Endothelial cell of umbilical vein (primary cell): ENCODE data around the gene ERCC4. TPM values are rescaled to one million over a fixed set of nuclear protein-coding genes. Genes with fewer than 3 reads are reported as not detected.

ENCODE experiments used
- BruUV-seq: library from RNA; stranded (reverse); fragments of 400-500 nt; replicated peaks from 2 replicates; lab custom pipeline; 2021; lab: Mats Ljungman, UMichigan
- CTCF ChIA-PET: fragments of 300-600, 350-600 bp; sonication (Branson Sonifier 250); formaldehyde crosslinking; loops from one replicate; lab custom pipeline; 2021; ENCODE audit warnings: antibody characterized with exemption, inconsistent platforms; lab: Charles Lee
- POLR2A ChIA-PET: fragments of 300-600, 350-600 bp; sonication (Branson Sonifier 250); formaldehyde crosslinking; loops from one replicate; lab custom pipeline; 2021; ENCODE audit warnings: antibody characterized with exemption, inconsistent platforms; lab: Charles Lee
- DNase-seq: peaks from one replicate; pipeline ENCODE4 v3.0.0-alpha.2; 2011; ENCODE audit warnings: low read depth, low spot score
- FAIRE-seq: peaks from 2 replicates; lab custom pipeline; 2011; peaks lifted over from hg19 to GRCh38; lab: Jason Lieb, UNC
- H2AFZ ChIP-seq: 2 replicates; pipeline ENCODE4 v1.6.0; 2012; ENCODE audit warnings: low read depth, low read length, control low read depth, inconsistent platforms
- H3K27ac ChIP-seq: 2 replicates; pipeline ENCODE4 v1.5.1; 2011; ENCODE audit warnings: low read depth, mild to moderate bottlenecking, control low read depth, low read length, moderate library complexity; ENCODE audit not compliant: insufficient read depth
- H3K27me3 ChIP-seq, 2 experiments: 2 replicates each; pipeline versions ENCODE4 v1.6.0 to v1.6.1; 2011; ENCODE audit warnings: low read length in 2 of 2, mixed read lengths in 1 of 2; ENCODE audit not compliant: control insufficient read depth in 2 of 2, insufficient read depth in 2 of 2
- H3K36me3 ChIP-seq, 2 experiments: 2 replicates in 1 of 2; 3 replicates in 1 of 2; pipeline ENCODE4 v1.5.1; 2011; ENCODE audit warnings: low read length in 2 of 2, mild to moderate bottlenecking in 1 of 2, moderate library complexity in 1 of 2; ENCODE audit not compliant: control insufficient read depth in 2 of 2, insufficient read depth in 2 of 2; ENCODE audit errors: extremely low read depth in 1 of 2
- H3K4me1 ChIP-seq: 3 replicates; pipeline ENCODE4 v1.5.1; 2011; ENCODE audit warnings: mild to moderate bottlenecking, low read length; ENCODE audit not compliant: control insufficient read depth, insufficient read depth; ENCODE audit errors: extremely low read depth
- H3K4me2 ChIP-seq: 2 replicates; pipeline ENCODE4 v1.6.1; 2011; ENCODE audit warnings: low read length, control low read depth, mixed read lengths; ENCODE audit not compliant: insufficient read depth
- H3K4me3 ChIP-seq, 3 experiments: fragments of 200-600 bp in 1 of 3; sonication (generic), shearing (Covaris generic) in 1 of 3; replicated peaks in 1 of 3; 2 replicates each; pipeline ENCODE4 v1.5.1; 2011 to 2016; ENCODE audit warnings: control low read depth in 3 of 3, low read length in 3 of 3, mild to moderate bottlenecking in 2 of 3, inconsistent platforms in 1 of 3, low read depth in 1 of 3, moderate library complexity in 1 of 3; ENCODE audit not compliant: insufficient read depth in 1 of 3
- H3K79me2 ChIP-seq: 2 replicates; pipeline ENCODE4 v1.6.0; 2012; ENCODE audit warnings: low read length, inconsistent platforms; ENCODE audit not compliant: control insufficient read depth, insufficient read depth
- H3K9ac ChIP-seq: replicated peaks from 2 replicates; pipeline ENCODE3; 2011; ENCODE audit warnings: low read length, control low read depth; ENCODE audit not compliant: insufficient read depth; ENCODE audit errors: extremely low read depth
- H3K9me1 ChIP-seq: replicated peaks from 3 replicates; pipeline ENCODE4 v1.6.0; 2011; ENCODE audit warnings: mild to moderate bottlenecking, low read length; ENCODE audit not compliant: control insufficient read depth, insufficient read depth; ENCODE audit errors: extremely low read depth
- H3K9me3 ChIP-seq: replicated peaks from 2 replicates; pipeline ENCODE4 v1.5.1; 2012; ENCODE audit warnings: low read length, inconsistent platforms; ENCODE audit not compliant: control insufficient read depth, insufficient read depth
- H4K20me1 ChIP-seq: replicated peaks from 2 replicates; pipeline ENCODE3; 2011; ENCODE audit warnings: mild to moderate bottlenecking, low read length; ENCODE audit not compliant: control insufficient read depth, insufficient read depth; ENCODE audit errors: extremely low read depth
- EZH2 ChIP-seq: IDR thresholded peaks from 2 replicates; pipeline ENCODE4 v1.6.1; 2012; ENCODE audit warnings: borderline replicate concordance, low read depth, mild to moderate bottlenecking, moderate library complexity, low read length, inconsistent platforms; ENCODE audit not compliant: severe bottlenecking
- FOS ChIP-seq: IDR thresholded peaks from 2 replicates; pipeline ENCODE4 v1.6.1; 2011; ENCODE audit warnings: mild to moderate bottlenecking, low read length, moderate library complexity, borderline replicate concordance; ENCODE audit not compliant: insufficient read depth
- GATA2 ChIP-seq: IDR thresholded peaks from 2 replicates; pipeline ENCODE4 v1.7.0; 2011; ENCODE audit warnings: low read depth, mild to moderate bottlenecking, moderate library complexity, mixed read lengths, low read length; ENCODE audit not compliant: insufficient read length, insufficient read depth
- JUN ChIP-seq: IDR thresholded peaks from 2 replicates; pipeline ENCODE4 v1.6.1; 2011; ENCODE audit warnings: borderline replicate concordance, low read depth; ENCODE audit not compliant: insufficient read length, insufficient read depth
- MYC ChIP-seq: IDR thresholded peaks from one replicate; pipeline ENCODE4 v1.6.1; 2011; ENCODE audit warnings: mild to moderate bottlenecking, low read depth, low read length
- POLR2A ChIP-seq: IDR thresholded peaks from 2 replicates; pipeline ENCODE4 v1.6.1; 2012; ENCODE audit warnings: low read depth, mild to moderate bottlenecking, control low read depth, low read length
- POLR2AphosphoS5 ChIP-seq: IDR thresholded peaks from 2 replicates; pipeline ENCODE4 v1.6.1; 2012; ENCODE audit warnings: low read depth, mild to moderate bottlenecking, control low read depth, low read length, moderate library complexity; ENCODE audit not compliant: insufficient read depth
- dilution Hi-C: fragments of 300-500 bp; cut with MboI; formaldehyde crosslinking; loops from one replicate; pipeline ENCODE4 v1.15.0; 2019; ENCODE audit warnings: low sequenced_read_pairs; ENCODE audit not compliant: extremely low pct_ligation_motif_present
- intact Hi-C: fragments of 100-400 bp; cut with micrococcal nuclease; formaldehyde crosslinking; loops from one replicate; pipeline ENCODE4 v1.10.0; 2022
- polyA plus RNA-seq, 4 experiments: library from polyadenylated mRNA; depleted of rRNA in 3 of 4; stranded (reverse) in 3 of 4; unstranded in 1 of 4; fragments of >200 nt; gene quantifications; 2 replicates each; pipeline versions ENCODE4 v1.2.1 to v1.2.3, GENCODE V29; 2011 to 2012; ENCODE audit warnings: missing spikeins in 1 of 4
- total RNA-seq: library from RNA; stranded (reverse); gene quantifications from 2 replicates; pipeline ENCODE4 v1.2.3, GENCODE V29; 2021
- TF ChIP-seq, protein P1 (sequence below): IDR thresholded peaks from 2 replicates; pipeline ENCODE4 v1.6.1; 2011; ENCODE audit not compliant: insufficient read depth, insufficient read length
- TF ChIP-seq, protein P2 (sequence below), 2 donors: IDR thresholded peaks; 1 replicate in 1 of 2; 2 replicates in 1 of 2; pipeline ENCODE4 v1.5.1; 2011; ENCODE audit warnings: low read length in 2 of 2, mild to moderate bottlenecking in 2 of 2, moderate library complexity in 2 of 2, control low read depth in 1 of 2, inconsistent platforms in 1 of 2, low read depth in 1 of 2; ENCODE audit not compliant: insufficient read depth in 1 of 2; ENCODE audit errors: extremely low read depth in 1 of 2

Gene ERCC4
- total and polyA plus RNA-seq, 2 donors (not counting 3 experiments of a cell fraction or from before 2014, with no cell fraction given), result 4.9 to 17.1 TPM

- Histone ChIP-seq H4K20me1 (no peaks in the 10 kb centered on the region), H3K9me3 (no peaks in the 10 kb centered on the region), H2AFZ (no peak overlapping the region), H3K27ac (no peak overlapping the region), H3K36me3 (peaks cover 0 to 14% of the 10 kb centered on the region in 2 experiments), H3K27me3 (no peaks in the 10 kb centered on the region), H3K9me1 (no peaks in the 10 kb centered on the region), H3K4me1 (no peaks in the 10 kb centered on the region), H3K4me3 (no peak overlapping the region), H3K4me2 (no peak overlapping the region), H3K9ac (no peak overlapping the region), H3K79me2 (no peaks in the 10 kb centered on the region)
- ChIA-PET CTCF (interaction anchor here (1.0 kb wide), 1 partner anchor 10 kb away, joined by 4 read pairs; no protein-coding TSS in a partner anchor), POLR2A (no interaction called here)
- DNase-seq (no peak), FAIRE-seq (no peak)
- TF ChIP-seq MYC (no peak), EZH2 (no peak), POLR2AphosphoS5 (no peak), GATA2 (no peak), FOS (no peak), JUN (no peak), POLR2A (no peak)
- TF ChIP-seq, protein P1, sequence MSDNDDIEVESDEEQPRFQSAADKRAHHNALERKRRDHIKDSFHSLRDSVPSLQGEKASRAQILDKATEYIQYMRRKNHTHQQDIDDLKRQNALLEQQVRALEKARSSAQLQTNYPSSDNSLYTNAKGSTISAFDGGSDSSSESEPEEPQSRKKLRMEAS, result no peak
- TF ChIP-seq, protein P2, sequence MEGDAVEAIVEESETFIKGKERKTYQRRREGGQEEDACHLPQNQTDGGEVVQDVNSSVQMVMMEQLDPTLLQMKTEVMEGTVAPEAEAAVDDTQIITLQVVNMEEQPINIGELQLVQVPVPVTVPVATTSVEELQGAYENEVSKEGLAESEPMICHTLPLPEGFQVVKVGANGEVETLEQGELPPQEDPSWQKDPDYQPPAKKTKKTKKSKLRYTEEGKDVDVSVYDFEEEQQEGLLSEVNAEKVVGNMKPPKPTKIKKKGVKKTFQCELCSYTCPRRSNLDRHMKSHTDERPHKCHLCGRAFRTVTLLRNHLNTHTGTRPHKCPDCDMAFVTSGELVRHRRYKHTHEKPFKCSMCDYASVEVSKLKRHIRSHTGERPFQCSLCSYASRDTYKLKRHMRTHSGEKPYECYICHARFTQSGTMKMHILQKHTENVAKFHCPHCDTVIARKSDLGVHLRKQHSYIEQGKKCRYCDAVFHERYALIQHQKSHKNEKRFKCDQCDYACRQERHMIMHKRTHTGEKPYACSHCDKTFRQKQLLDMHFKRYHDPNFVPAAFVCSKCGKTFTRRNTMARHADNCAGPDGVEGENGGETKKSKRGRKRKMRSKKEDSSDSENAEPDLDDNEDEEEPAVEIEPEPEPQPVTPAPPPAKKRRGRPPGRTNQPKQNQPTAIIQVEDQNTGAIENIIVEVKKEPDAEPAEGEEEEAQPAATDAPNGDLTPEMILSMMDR (IDR thresholded peaks at IDR 0.05; ENCODE audit: extremely low read depth in 1 of 2, insufficient read depth in 1 of 2, low read depth in 1 of 2, low read length in 2 of 2), result no peak
- intact Hi-C loops (no loop called here), dilution Hi-C loops (loop anchor here (25.0 kb wide), 1 partner anchor 292 kb away; no protein-coding TSS in a partner anchor)
- no TSS peak for BruUV-seq
These were observed 24.9 kb downstream of the ERCC4 start for GRCh38 chr16:13944816-13945215.
